ENCODE results near the gene KL. TPM values are rescaled to one million over a fixed set of nuclear protein-coding genes. Genes with fewer than 3 reads are reported as not detected.
A peak's percentile ranks its signal among the peaks of the same experiment; 100 is the strongest.

The KL gene
- total and polyA plus RNA-seq, 4 donors, result 1.4 to 24.5 (median 5.7) TPM

GRCh38 chr13:33087790-33088189 lies 71.6 kb downstream of the KL start:
- Histone ChIP-seq H3K4me1 (ENCODE audit: control insufficient read depth in 5 of 5, insufficient read depth in 5 of 5, low read length in 5 of 5) (peaks cover 0 to 7% (median 4%) of the 10 kb centered on the region in 5 donors), H3K9me3 (ENCODE audit: control insufficient read depth in 4 of 4, insufficient read depth in 3 of 4, low read length in 3 of 4) (no peaks in the 10 kb centered on the region), H3K27me3 (ENCODE audit: control insufficient read depth in 3 of 3, insufficient read depth in 3 of 3, low read length in 2 of 3) (no peaks in the 10 kb centered on the region), H3K27ac (ENCODE audit: low read depth in 1 of 2, low read length in 1 of 2) (no peak overlapping the region), H3K4me3 (no peak overlapping the region), H3K9ac (ENCODE audit: insufficient read depth in 1 of 2, low read length in 2 of 2) (no peak overlapping the region), H3K36me3 (ENCODE audit: control insufficient read depth in 4 of 4, insufficient read depth in 4 of 4, low read length in 4 of 4) (no peaks in the 10 kb centered on the region)
- TF ChIP-seq CTCF (IDR thresholded peaks at IDR 0.05; ENCODE audit: control extremely low read depth, extremely low read depth), result no peak
- WGBS, 2 donors, result 68 to 81% methylated on average over 3 of the region's 3 CpGs
- ATAC-seq (ENCODE audit: insufficient read depth, low FRiP score), result no peak
- no peak for DNase-seq

- H3K36me3 ChIP-seq (ENCODE audit: control insufficient read depth in 4 of 4, insufficient read depth in 4 of 4, low read length in 4 of 4), result no peaks in the 10 kb centered on the region
- DNase-seq (no peak), ATAC-seq (ENCODE audit: insufficient read depth, low FRiP score) (no peak)
- no peak overlapping the region for H3K4me3 ChIP-seq
- H3K27me3 ChIP-seq (ENCODE audit: control insufficient read depth in 3 of 3, insufficient read depth in 3 of 3, low read length in 2 of 3), result no peaks in the 10 kb centered on the region
- 97% methylated on average over 3 of the region's 3 CpGs for WGBS, 2 donors
- H3K9me3 ChIP-seq (ENCODE audit: control insufficient read depth in 4 of 4, insufficient read depth in 3 of 4, low read length in 3 of 4), result peaks cover 0 to 2% (median 0%) of the 10 kb centered on the region in 4 donors
- TF ChIP-seq CTCF (IDR thresholded peaks at IDR 0.05; ENCODE audit: control extremely low read depth, extremely low read depth), result no peak
- H3K4me1 ChIP-seq (ENCODE audit: control insufficient read depth in 5 of 5, insufficient read depth in 5 of 5, low read length in 5 of 5), result peaks cover 0 to 7% (median 4%) of the 10 kb centered on the region in 5 donors
- no peak overlapping the region for H3K27ac ChIP-seq (ENCODE audit: low read depth in 1 of 2, low read length in 1 of 2)
- no peak overlapping the region for H3K9ac ChIP-seq (ENCODE audit: insufficient read depth in 1 of 2, low read length in 2 of 2)
Measured at GRCh38 chr13:33089311-33089710, 73.1 kb downstream of the KL start.

- Histone ChIP-seq H3K27me3 (ENCODE audit: control insufficient read depth in 3 of 3, insufficient read depth in 3 of 3, low read length in 2 of 3) (no peaks in the 10 kb centered on the region), H3K36me3 (ENCODE audit: control insufficient read depth in 4 of 4, insufficient read depth in 4 of 4, low read length in 4 of 4) (no peaks in the 10 kb centered on the region), H3K4me3 (no peak overlapping the region), H3K27ac (ENCODE audit: low read depth in 1 of 2, low read length in 1 of 2) (peak overlapping the region in 1 of 2 donors; percentile 18), H3K9ac (ENCODE audit: insufficient read depth in 1 of 2, low read length in 2 of 2) (no peak overlapping the region), H3K4me1 (ENCODE audit: control insufficient read depth in 5 of 5, insufficient read depth in 5 of 5, low read length in 5 of 5) (peaks cover 0 to 7% (median 4%) of the 10 kb centered on the region in 5 donors), H3K9me3 (ENCODE audit: control insufficient read depth in 4 of 4, insufficient read depth in 3 of 4, low read length in 3 of 4) (peaks cover 0 to 2% (median 0%) of the 10 kb centered on the region in 4 donors)
- TF ChIP-seq CTCF (IDR thresholded peaks at IDR 0.05; ENCODE audit: control extremely low read depth, extremely low read depth), result no peak
- DNase-seq (peak in 1 of 3 donors; percentile 34), ATAC-seq (ENCODE audit: insufficient read depth, low FRiP score) (no peak)
- WGBS, 2 donors, result 48 to 73% methylated on average over 4 of the region's 4 CpGs
Measured at GRCh38 chr13:33090755-33091414, 74.7 kb downstream of the KL start.

GRCh38 chr13:33091415-33091774 lies 75.2 kb downstream of the KL start:
- H3K27ac ChIP-seq (ENCODE audit: low read depth in 1 of 2, low read length in 1 of 2), result no peak overlapping the region
- no peak for TF ChIP-seq CTCF (IDR thresholded peaks at IDR 0.05; ENCODE audit: control extremely low read depth, extremely low read depth)
- no peak for ATAC-seq (ENCODE audit: insufficient read depth, low FRiP score)
- WGBS, 2 donors, result 96 to 97% methylated on average over 5 of the region's 5 CpGs
- H3K4me3 ChIP-seq, result no peak overlapping the region
- H3K9me3 ChIP-seq (ENCODE audit: control insufficient read depth in 4 of 4, insufficient read depth in 3 of 4, low read length in 3 of 4), result peaks cover 0 to 2% (median 0%) of the 10 kb centered on the region in 4 donors
- no peaks in the 10 kb centered on the region for H3K36me3 ChIP-seq (ENCODE audit: control insufficient read depth in 4 of 4, insufficient read depth in 4 of 4, low read length in 4 of 4)
- H3K27me3 ChIP-seq (ENCODE audit: control insufficient read depth in 3 of 3, insufficient read depth in 3 of 3, low read length in 2 of 3), result no peaks in the 10 kb centered on the region
- no peak overlapping the region for H3K9ac ChIP-seq (ENCODE audit: insufficient read depth in 1 of 2, low read length in 2 of 2)
- peaks cover 0 to 7% (median 4%) of the 10 kb centered on the region in 5 donors for H3K4me1 ChIP-seq (ENCODE audit: control insufficient read depth in 5 of 5, insufficient read depth in 5 of 5, low read length in 5 of 5)
- no peak for DNase-seq
